Measurements from ENCODE around the gene TBC1D19. TPM values are rescaled to one million over a fixed set of nuclear protein-coding genes. Genes with fewer than 3 reads are reported as not detected.
"Not testable (repeated sequence)": the region's sequence is repeated elsewhere in the genome, so short reads cannot be mapped to it uniquely, and the experiment has no call there.

TBC1D19 gene
- total RNA-seq, 3 donors from 2014 or later, result 14.9 to 27.2 (median 23.9) TPM

DNA sequence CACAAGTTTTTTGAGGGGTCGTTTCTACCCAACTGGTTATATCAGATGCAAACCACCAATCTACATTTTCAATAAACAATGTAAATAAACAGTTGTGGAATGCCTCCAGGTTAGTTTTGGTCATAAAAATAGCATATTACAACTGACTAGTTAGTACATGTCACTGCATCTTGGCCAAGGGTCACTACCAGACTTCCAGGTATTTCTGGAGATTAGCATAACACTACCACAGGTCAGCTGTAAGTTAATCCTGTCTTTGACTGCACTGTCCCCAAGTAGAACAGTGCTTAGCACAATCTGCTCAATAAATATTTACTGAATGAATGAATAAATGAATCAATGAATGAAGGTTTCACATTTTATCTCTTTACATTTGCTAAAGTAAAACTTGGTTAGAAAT is 64.4 kb downstream of the TBC1D19 start:
- Histone ChIP-seq H3K4me3 (no peak overlapping the region), H3K27ac (no peak overlapping the region), H3K9me3 (no peaks in the 10 kb centered on the region), H3K4me1 (no peaks in the 10 kb centered on the region), H3K36me3 (no peaks in the 10 kb centered on the region), H3K27me3 (no peaks in the 10 kb centered on the region)
- TF ChIP-seq POLR2AphosphoS5 (IDR thresholded peaks at IDR 0.05), result no peak
- TF ChIP-seq POLR2A (IDR thresholded peaks at IDR 0.05), result no peak
- TF ChIP-seq, protein P1, sequence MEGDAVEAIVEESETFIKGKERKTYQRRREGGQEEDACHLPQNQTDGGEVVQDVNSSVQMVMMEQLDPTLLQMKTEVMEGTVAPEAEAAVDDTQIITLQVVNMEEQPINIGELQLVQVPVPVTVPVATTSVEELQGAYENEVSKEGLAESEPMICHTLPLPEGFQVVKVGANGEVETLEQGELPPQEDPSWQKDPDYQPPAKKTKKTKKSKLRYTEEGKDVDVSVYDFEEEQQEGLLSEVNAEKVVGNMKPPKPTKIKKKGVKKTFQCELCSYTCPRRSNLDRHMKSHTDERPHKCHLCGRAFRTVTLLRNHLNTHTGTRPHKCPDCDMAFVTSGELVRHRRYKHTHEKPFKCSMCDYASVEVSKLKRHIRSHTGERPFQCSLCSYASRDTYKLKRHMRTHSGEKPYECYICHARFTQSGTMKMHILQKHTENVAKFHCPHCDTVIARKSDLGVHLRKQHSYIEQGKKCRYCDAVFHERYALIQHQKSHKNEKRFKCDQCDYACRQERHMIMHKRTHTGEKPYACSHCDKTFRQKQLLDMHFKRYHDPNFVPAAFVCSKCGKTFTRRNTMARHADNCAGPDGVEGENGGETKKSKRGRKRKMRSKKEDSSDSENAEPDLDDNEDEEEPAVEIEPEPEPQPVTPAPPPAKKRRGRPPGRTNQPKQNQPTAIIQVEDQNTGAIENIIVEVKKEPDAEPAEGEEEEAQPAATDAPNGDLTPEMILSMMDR (IDR thresholded peaks at IDR 0.05), result no peak
- intact Hi-C loops (cut with DNase I; ENCODE audit: low total_unique reads), result no loop called here
- no peak for DNase-seq (ENCODE audit: low spot score in 2 of 2)

DNA sequence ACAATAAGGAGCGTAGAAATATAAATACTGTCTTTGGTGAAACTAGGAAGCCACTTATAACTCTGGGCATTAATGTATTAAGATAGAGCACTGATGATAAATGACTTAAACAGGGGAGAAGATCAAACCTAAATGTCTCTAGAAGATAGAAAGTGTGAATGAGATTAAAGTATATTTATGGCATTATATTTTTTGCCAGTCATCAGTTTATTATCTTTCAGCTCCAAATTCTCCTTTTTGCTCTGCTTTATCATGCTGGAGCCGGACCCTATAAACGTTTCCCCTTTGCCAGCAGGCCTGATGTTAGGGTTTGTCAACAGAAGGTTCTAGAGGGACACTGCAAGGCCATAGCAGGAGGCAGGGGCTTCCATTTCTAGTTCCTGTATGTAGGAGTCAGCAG is 76.4 kb downstream of the TBC1D19 start:
- Histone ChIP-seq H3K27me3 (no peaks in the 10 kb centered on the region), H3K27ac (no peak overlapping the region), H3K4me1 (no peaks in the 10 kb centered on the region), H3K9me3 (peaks cover 5 to 6% of the 10 kb centered on the region in 2 donors), H3K36me3 (no peaks in the 10 kb centered on the region), H3K4me3 (no peak overlapping the region)
- TF ChIP-seq POLR2AphosphoS5 (IDR thresholded peaks at IDR 0.05), result no peak
- TF ChIP-seq, protein P1 (IDR thresholded peaks at IDR 0.05), result no peak
- no peak for TF ChIP-seq POLR2A (IDR thresholded peaks at IDR 0.05)
- no peak for DNase-seq (ENCODE audit: low spot score in 2 of 2)
- intact Hi-C loops (cut with DNase I; ENCODE audit: low total_unique reads), result no loop called here

DNA sequence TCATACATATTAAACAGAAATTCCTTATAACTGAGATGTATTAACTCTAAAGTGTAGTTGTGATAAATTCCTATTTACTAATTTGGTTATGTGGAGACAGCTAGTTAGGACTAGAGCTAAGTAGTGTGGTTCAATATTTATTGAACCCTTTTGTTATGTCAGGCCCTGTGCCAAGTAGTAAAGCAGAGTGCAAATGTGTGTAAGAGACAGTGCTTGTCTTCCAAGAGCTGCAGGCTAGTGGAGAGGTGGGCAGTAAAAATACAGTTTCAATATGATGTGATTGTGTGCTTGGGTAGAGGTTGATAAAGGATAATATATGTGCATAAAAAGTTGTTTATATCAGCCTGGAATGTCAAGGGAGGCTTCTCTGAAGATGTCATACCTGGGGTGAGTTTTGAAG is 80.0 kb downstream of the TBC1D19 start:
- no peak for TF ChIP-seq POLR2A (IDR thresholded peaks at IDR 0.05)
- no peak for TF ChIP-seq POLR2AphosphoS5 (IDR thresholded peaks at IDR 0.05)
- TF ChIP-seq, protein P1 (IDR thresholded peaks at IDR 0.05), result no peak
- no peaks in the 10 kb centered on the region for H3K9me3 ChIP-seq
- no peaks in the 10 kb centered on the region for H3K27me3 ChIP-seq
- H3K27ac ChIP-seq, result no peak overlapping the region
- intact Hi-C loops (cut with DNase I; ENCODE audit: low total_unique reads), result no loop called here
- DNase-seq (ENCODE audit: low spot score in 2 of 2), result no peak
- no peaks in the 10 kb centered on the region for H3K36me3 ChIP-seq
- no peak overlapping the region for H3K4me3 ChIP-seq
- H3K4me1 ChIP-seq, result no peaks in the 10 kb centered on the region

DNA sequence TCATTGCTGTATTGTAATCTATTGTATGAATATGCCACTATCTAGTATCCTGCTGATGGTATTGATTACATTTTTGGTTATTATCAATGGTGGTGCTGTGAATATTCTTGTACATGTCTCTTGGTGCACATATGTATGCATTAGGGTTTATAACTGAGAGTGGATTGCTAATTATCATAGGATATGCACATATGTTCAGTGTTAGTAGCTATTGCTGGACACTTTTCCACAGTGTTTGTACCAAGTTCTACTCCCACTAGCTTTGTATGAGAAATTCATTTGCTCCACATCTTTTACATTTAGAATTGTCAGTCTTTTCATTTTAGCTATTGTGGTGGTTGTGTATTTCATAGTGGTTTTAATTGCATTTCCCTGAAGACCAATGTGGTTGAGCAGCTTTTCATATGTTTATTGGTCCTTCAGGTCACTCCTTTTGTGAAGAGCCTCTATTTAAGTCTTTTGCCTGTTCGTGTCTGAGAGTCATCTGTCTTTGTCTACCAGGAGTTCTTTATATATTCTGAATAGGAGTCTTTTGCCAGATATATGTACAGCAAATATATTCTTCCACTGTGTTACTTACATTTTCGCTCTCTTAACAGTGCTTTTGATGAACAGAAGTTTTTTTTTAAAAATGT is 87.1 kb downstream of the TBC1D19 start:
- Histone ChIP-seq H3K9me3 (no peaks in the 10 kb centered on the region), H3K36me3 (no peaks in the 10 kb centered on the region), H3K27ac (no peak overlapping the region), H3K27me3 (no peaks in the 10 kb centered on the region), H3K4me3 (no peak overlapping the region), H3K4me1 (no peaks in the 10 kb centered on the region)
- no peak for TF ChIP-seq POLR2AphosphoS5 (IDR thresholded peaks at IDR 0.05)
- intact Hi-C loops (cut with DNase I; ENCODE audit: low total_unique reads), result no loop called here
- DNase-seq (ENCODE audit: low spot score in 2 of 2), result no peak

DNA sequence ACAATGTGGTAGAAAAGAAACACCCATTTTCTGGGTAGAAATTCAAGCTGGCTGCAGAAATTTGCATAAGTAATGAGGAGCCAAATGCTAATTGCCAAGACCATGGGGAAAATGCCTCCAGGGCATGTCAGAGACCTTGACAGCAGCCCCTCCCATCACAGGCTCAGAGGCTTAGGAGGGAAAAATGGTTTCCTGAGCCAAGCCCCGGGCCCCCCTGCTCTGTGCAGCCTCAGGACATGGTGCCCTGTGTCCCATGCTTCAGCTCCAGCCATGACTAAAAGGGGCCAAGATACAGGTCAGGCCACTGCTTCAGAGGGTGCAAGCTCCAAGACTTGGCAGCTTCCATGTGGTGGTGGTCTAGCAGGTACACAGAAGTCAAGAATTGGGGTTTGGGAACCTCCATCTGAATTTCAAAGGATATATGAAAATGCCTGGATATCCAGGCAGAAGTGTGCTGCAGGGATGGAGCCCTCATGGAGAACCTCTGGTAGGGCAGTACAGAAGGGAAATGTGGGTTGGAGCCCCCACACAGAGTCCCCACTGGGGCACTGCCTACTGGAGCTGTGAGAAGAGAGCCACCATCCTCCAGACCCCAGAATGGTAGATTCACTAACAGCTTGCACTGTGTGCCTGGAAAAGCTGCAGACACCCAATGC is 95.3 kb downstream of the TBC1D19 start:
- H3K27me3 ChIP-seq; H3K27ac ChIP-seq; DNase-seq (ENCODE audit: low spot score in 2 of 2); H3K4me1 ChIP-seq; H3K36me3 ChIP-seq; H3K4me3 ChIP-seq; intact Hi-C loops (cut with DNase I; ENCODE audit: low total_unique reads): not testable (repeated sequence)
- peaks cover 8 to 10% of the 10 kb centered on the region in 2 donors for H3K9me3 ChIP-seq

DNA sequence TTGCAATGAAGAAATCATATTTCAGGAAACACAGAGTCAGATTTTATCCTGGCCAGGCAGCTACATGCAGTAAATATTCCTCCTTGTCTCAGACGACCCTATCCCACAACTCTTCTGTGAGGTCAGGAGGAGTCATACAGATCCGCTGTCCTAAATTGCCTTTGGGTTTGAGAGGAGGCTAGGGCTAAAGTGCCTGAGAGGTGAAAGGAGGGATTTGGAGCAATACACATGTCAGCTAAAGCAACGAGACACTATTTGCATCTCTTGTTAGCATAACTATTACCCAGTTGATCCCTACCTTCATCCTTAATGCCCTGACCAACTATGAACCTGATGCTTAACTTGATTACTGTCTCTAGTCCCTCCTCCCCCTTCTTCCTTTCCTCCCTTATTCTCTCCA is 98.6 kb downstream of the TBC1D19 start:
- TF ChIP-seq, protein P1 (IDR thresholded peaks at IDR 0.05), result no peak
- no peak for DNase-seq (ENCODE audit: low spot score in 2 of 2)
- Histone ChIP-seq H3K27ac (no peak overlapping the region), H3K9me3 (peaks cover 8 to 10% of the 10 kb centered on the region in 2 donors), H3K4me3 (no peak overlapping the region), H3K36me3 (no peaks in the 10 kb centered on the region), H3K4me1 (no peaks in the 10 kb centered on the region), H3K27me3 (no peaks in the 10 kb centered on the region)
- intact Hi-C loops (cut with DNase I; ENCODE audit: low total_unique reads), result no loop called here
